Activated T-cell treated with anti-CD3 and anti-CD28 coated beads, Interleukin-2, amount 50 U/mL, for 1 hour (primary cell): ENCODE data around the gene RASSF3.
"Not testable (repeated sequence)": the region's sequence is repeated elsewhere in the genome, so short reads cannot be mapped to it uniquely, and the experiment has no call there.

Experiments
- DNase-seq: peaks from one replicate; pipeline ENCODE4 v3.0.0-alpha.2; 2020

Gene RASSF3

GRCh38 chr12:64634508-64635092 is 24.3 kb downstream of the RASSF3 start:
- DNase-seq = no peak

- no peak for DNase-seq
Measured at GRCh38 chr12:64635356-64635998, 25.2 kb downstream of the RASSF3 start.

GRCh38 chr12:64636856-64637255 is 26.6 kb downstream of the RASSF3 start:
- DNase-seq = no peak

- DNase-seq = no peak
Measured at GRCh38 chr12:64639466-64639865, 29.2 kb downstream of the RASSF3 start.

GRCh38 chr12:64646318-64646717 is 36.0 kb downstream of the RASSF3 start:
- no peak for DNase-seq

- DNase-seq = no peak
Measured at GRCh38 chr12:64649487-64649886, 39.2 kb downstream of the RASSF3 start.

GRCh38 chr12:64650762-64651161 is 40.5 kb downstream of the RASSF3 start:
- DNase-seq = no peak

- no peak for DNase-seq
Measured at GRCh38 chr12:64652346-64652745, 42.1 kb downstream of the RASSF3 start.

GRCh38 chr12:64653123-64653522 is 42.8 kb downstream of the RASSF3 start:
- DNase-seq = no peak

GRCh38 chr12:64653907-64654306 is 43.6 kb downstream of the RASSF3 start:
- not testable (repeated sequence) for DNase-seq

- DNase-seq = no peak
Measured at GRCh38 chr12:64655141-64655540, 44.8 kb downstream of the RASSF3 start.

GRCh38 chr12:64656429-64656828 is 46.1 kb downstream of the RASSF3 start:
- no peak for DNase-seq

- no peak for DNase-seq
Measured at GRCh38 chr12:64658892-64659481, 48.7 kb downstream of the RASSF3 start.

- DNase-seq = no peak
Measured at GRCh38 chr12:64660237-64661018, 50.1 kb downstream of the RASSF3 start.

GRCh38 chr12:64663015-64663414 is 52.7 kb downstream of the RASSF3 start:
- DNase-seq = no peak

- peak; percentile 43 for DNase-seq
Measured at GRCh38 chr12:64665514-64665913, 55.2 kb downstream of the RASSF3 start.

GRCh38 chr12:64666054-64666914 is 56.0 kb downstream of the RASSF3 start:
- no peak for DNase-seq

- DNase-seq = no peak
Measured at GRCh38 chr12:64667793-64668192, 57.5 kb downstream of the RASSF3 start.

GRCh38 chr12:64669270-64669842 is 59.1 kb downstream of the RASSF3 start:
- peak; percentile 63 for DNase-seq

GRCh38 chr12:64670019-64670418 is 59.7 kb downstream of the RASSF3 start:
- DNase-seq = no peak

GRCh38 chr12:64670919-64671639 is 60.8 kb downstream of the RASSF3 start:
- no peak for DNase-seq

GRCh38 chr12:64671681-64672080 is 61.4 kb downstream of the RASSF3 start:
- DNase-seq = no peak
